ENCODE measurements around the gene BTNL2.
A peak's percentile ranks its signal among the peaks of the same experiment; 100 is the strongest.
"Not testable (repeated sequence)": the region's sequence is repeated elsewhere in the genome, so short reads cannot be mapped to it uniquely, and the experiment has no call there.

BTNL2 gene, protein sequence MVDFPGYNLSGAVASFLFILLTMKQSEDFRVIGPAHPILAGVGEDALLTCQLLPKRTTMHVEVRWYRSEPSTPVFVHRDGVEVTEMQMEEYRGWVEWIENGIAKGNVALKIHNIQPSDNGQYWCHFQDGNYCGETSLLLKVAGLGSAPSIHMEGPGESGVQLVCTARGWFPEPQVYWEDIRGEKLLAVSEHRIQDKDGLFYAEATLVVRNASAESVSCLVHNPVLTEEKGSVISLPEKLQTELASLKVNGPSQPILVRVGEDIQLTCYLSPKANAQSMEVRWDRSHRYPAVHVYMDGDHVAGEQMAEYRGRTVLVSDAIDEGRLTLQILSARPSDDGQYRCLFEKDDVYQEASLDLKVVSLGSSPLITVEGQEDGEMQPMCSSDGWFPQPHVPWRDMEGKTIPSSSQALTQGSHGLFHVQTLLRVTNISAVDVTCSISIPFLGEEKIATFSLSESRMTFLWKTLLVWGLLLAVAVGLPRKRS

DNA sequence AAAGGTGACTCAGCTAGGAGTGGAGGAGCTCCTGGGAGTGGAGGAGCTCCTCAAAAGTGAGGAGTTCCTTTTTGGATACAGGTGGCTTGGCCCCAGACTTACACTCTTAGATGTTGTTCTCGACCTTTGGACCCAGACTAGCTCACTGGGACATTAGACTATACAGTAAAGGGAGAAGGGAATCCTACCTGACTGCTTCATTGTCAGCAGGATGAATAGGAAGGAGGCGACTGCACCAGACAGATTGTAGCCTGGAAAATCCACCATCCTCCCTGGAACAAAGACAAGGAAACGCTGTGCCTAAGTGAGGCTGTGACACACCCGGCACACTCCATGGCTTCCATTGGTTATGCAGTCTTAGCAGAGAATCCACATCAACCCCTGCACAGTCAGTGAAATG is at the start of gene BTNL2:
BTNL2 (minus strand) TSS at position 325 of the 400 bp plus-strand sequence; CDS start at position 267, 58 bp downstream.
- no peak for DNase-seq

- no peak for DNase-seq
Measured at GRCh38 chr6:32449088-32449736, 42.2 kb upstream of the BTNL2 start.

DNA sequence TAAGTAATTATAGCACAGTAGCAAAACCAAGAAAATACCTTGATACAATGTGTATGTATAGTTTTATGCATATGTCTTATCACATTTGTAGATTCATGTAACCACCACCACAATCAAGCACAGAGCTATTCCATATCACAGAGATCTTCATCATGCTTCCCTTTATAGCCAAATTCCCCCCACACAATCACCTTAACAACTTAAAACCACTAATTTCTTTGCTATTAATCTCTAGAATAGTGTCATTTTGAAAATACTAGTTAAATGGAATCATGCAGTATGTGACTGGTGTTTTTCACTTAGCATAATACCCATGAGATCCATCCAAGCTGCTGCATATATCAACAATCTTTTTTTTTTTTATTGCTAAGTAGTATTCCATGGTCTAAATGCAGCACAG is 41.0 kb upstream of the BTNL2 start:
- no peak for DNase-seq

- DNase-seq = no peak
Measured at GRCh38 chr6:32445321-32445854, 38.4 kb upstream of the BTNL2 start.

- DNase-seq = no peak
Measured at GRCh38 chr6:32444433-32444832, 37.5 kb upstream of the BTNL2 start.

DNA sequence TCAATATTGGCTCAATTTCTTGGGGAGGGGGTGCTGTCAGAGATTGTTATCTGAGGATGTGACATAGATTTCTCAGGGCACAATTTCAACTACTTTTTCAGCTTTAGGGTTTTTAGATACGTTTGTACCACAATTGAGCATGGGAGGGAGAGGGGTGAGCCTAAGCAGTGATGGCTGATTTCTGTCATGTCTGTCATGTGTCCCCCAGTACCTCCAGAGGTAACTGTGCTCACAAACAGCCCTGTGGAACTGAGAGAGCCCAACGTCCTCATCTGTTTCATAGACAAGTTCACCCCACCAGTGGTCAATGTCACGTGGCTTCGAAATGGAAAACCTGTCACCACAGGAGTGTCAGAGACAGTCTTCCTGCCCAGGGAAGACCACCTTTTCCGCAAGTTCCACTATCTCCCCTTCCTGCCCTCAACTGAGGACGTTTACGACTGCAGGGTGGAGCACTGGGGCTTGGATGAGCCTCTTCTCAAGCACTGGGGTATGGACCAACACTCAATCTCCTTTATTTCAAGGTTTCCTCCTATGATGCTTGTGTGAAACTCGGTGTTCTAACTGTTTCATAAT is 36.1 kb upstream of the BTNL2 start:
- DNase-seq = no peak

DNA sequence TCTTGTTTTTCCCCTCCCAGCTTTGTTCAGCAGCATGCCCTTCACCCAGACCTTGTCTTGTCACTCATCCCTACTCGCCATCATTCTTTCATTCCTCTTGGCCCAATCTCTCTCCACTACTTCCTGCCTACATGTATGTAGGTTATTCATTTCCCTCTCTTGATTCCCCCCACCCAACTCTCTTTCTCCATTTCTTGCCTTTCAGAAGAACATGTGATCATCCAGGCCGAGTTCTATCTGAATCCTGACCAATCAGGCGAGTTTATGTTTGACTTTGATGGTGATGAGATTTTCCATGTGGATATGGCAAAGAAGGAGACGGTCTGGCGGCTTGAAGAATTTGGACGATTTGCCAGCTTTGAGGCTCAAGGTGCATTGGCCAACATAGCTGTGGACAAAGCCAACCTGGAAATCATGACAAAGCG is 35.3 kb upstream of the BTNL2 start:
- DNase-seq = no peak

- DNase-seq = peak; percentile 89
Measured at GRCh38 chr6:32439602-32440214, 32.7 kb upstream of the BTNL2 start, which contains the start of gene HLA-DRA. Gene HLA-DRA, plus strand, starts transcription at chr6:32439887. Its CDS starts 64 bp downstream, at chr6:32439951.

- no peak for DNase-seq
Measured at GRCh38 chr6:32439139-32439538, 32.2 kb upstream of the BTNL2 start.

DNA sequence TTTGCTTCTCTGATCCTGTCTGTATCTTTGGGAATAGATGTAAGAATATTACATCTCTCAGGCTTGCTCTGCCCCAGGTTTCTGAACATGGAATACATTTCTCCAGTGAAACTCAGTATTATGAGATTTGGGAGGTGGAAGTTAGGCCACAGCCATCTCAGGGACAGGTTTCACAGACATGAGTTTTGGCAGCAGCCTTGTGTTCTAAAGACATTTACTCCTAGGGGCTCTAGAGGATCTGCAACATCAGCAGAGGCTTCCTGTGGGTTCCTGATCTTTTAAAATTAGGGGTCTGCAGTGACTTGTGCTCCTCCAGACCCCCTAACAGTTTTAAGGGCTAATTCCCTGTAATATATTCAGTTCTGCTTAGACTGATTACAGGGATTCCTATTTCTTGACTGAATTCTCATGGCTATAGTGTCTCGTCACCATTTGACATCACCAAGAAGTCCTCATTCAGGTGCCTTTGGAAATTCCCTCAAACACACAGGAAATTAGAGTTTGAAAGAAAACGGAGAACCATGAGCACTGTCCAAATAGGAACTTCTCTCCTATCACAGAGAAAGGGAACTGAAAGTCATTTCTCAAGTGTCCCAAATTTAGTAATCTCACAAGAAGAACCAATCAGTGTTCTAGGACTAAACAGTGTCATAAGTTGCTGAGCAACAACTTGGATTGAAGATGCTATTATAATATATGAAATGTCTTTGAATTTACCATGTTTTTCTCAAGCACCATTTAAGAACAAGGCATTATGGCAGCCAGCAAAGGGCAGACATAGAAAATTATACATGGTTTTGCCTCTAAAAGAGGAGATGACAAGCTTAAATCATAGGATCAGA is 30.2 kb upstream of the BTNL2 start:
- DNase-seq = peak; percentile 20

GRCh38 chr6:32436186-32436585 is 29.2 kb upstream of the BTNL2 start:
- DNase-seq = no peak

GRCh38 chr6:32433950-32434349 is 27.0 kb upstream of the BTNL2 start:
- DNase-seq = not testable (repeated sequence)

GRCh38 chr6:32432050-32432450 is 25.1 kb upstream of the BTNL2 start:
- peak; percentile 22 for DNase-seq

DNA sequence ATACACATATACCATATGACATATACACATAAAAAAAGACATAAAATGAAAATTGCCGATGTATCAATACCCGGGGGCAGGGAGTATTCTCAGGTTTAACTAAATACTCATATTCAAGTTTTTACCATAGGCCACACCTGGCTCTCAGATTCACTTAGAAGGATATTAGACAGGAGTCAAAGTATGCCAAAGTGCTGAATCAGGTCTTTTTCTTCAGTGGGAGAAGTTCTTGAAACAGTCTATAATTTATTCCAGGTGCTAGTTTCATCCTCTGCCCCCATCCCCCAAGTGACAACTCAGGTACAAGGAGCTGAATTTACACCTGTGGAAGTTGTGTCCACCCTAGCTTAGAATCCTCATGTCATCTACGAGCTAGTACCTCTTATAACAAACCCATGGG is 24.2 kb upstream of the BTNL2 start:
- DNase-seq = no peak

- DNase-seq = no peak
Measured at GRCh38 chr6:32430179-32430578, 23.2 kb upstream of the BTNL2 start.

GRCh38 chr6:32427934-32428474 is 21.0 kb upstream of the BTNL2 start:
- no peak for DNase-seq

GRCh38 chr6:32427218-32427617 is 20.2 kb upstream of the BTNL2 start:
- DNase-seq = no peak

- DNase-seq = no peak
Measured at GRCh38 chr6:32426338-32426737, 19.4 kb upstream of the BTNL2 start.

GRCh38 chr6:32424589-32425300 is 17.8 kb upstream of the BTNL2 start:
- no peak for DNase-seq

DNA sequence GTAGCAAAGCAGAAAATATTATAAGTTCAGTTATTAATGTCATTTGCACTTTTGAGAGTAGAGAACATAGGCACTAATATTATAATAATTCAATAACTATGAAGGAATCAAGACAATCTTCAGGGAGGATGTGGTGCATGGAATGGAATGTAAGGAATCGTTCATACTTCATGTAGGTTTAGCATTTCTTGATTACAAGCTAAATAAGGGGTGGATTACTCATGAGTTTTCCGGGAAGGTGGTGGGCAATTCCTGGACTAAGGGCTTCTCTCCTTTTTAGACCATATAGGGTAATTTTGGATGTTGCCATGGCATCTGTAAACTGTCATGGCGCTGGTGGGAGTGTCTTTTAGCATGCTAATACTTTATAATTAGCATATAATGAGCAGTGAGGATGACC is 9.1 kb upstream of the BTNL2 start:
- DNase-seq = no peak

- peak; percentile 76 for DNase-seq
Measured at GRCh38 chr6:32415521-32416019, 8.6 kb upstream of the BTNL2 start.
